NCI-H524 treated with DMSO at 0.1 percent for 48 hours (cell line): Measurements from ENCODE around the gene TINCR.

Experiments used
- DNase-seq: peaks from one replicate; lab custom pipeline; 2025; lab: John Stamatoyannopoulos, UW

Gene TINCR

DNA sequence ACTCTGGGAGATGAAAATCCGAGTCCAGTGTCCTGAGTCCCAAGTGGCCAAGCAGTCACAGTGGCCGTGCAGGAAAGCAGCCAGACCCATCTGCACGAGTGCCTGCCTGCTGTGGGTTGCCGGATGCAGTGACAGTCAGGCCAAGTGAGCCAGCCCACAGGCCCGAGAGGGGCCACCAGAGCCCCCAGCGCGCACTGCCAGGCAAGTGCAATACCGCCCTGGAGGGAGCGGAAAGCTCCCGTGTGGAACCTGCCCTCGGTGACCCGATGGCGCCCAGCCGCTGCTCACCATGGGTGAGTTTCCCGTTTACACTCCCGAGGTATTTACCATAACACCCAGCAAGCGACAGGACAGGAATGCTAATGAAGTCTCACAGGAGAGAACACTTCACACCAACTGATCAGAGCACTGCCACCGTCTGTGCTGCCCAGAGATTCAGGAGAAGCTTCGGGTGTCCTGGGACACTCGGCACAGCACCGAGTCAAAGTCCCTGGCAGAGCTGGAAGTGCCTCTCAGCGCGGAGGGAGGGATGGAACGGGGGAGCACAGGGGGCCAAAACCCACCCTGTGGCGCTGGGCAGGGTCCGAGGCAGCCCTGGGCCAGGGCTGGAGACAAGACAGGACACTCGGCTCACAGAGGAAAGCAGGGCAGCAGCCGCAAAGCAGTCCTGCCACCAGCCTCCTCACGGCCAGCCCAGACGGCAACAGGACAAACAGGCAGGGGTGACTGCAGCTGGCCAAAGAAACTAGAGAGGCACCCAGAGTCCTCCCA, 21.3 kb upstream of the TINCR start:
- no peak for DNase-seq

DNA sequence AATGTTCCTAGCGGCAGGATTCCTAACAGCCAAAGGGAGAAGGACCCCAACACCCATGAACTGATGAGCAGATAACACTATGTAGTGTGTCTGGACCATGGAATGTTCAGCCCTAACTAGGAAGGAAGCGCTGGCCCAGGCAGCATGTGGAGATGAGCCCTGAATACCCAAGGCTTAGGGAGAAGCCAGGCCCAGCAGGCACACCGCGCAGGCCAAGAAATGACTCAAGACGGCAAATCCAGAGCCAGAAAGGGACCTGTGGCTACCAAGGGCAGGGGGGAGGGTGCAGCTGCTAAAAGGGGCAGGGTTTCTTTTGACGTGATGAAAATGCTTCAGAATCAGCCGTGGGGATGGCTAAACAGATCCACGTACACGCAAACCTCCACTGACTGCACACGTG, 20.7 kb upstream of the TINCR start:
- DNase-seq: no peak

DNA sequence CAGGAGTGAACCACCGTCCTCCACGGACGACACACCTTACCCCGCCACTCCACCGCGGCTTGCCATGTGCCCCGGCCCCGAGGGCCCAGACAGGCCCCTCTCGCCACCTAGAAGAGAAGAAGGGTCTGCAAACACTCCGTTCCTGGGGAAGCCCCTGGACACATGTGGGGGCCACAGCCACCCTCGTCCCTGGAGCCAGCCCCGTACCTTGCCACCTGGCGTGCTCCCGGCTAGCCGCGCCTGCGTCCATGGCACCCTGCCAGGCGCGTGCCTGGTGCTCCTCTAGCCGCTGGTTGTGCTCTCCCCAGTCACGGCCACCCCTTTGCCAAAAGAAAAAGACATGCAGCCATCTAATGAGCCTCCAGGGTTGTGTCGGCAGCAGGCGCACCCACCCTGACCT, 19.9 kb upstream of the TINCR start:
- DNase-seq: no peak

DNA sequence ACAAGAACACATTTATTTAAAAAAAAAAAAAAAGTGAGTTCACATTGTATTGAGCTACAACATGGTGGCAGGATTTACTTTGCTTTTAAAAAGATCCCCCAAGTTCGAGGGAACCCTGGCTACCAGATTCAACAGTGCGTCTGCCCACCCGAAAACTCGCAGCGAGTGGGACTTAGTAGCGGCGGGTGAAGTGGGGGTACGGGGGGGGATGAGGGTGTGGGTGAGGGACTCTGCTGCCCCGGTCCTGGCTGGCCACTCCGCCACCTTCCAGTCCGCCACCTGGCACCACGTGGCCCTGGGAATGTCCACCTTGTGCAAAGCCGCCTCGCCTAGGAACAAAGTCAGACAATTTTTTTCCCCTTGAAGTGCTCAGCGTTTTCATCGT, 19.3 kb upstream of the TINCR start:
- DNase-seq: no peak

DNA sequence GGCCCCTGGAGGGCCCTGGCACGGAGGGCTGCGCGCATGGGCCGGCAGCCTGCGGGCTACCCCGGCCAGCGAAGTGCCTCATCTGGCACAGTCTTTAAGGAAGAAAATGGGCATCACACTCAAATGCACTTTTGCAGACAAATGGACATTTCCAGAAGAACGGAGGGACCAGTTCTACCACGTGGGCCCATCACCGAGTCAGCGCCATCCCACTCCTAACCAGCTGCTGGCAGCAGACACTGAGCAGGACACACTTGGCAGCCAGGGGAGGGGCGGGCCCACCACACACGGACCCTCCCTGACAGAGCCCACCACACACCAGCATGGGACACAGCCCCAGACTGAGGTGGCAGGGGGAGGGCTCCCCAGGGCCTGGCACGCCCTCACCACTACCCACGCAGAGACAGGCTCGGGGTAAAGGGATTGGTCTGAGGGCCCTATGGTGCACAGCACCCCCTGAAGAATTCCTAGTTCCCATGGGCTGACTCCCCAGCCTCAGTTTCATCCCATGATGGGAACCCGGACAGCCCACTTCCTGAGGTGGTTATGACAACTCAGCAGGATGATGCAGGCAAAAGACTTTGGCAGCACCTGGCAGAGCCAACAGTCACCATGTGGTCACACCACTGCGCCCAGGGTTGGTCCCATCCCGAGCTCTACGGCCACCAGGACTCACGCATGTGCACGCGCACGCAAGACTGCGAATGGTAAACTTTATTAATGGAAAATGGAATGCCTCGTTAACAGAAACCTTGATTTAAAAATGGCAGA, 18.7 kb upstream of the TINCR start:
- no peak for DNase-seq

DNA sequence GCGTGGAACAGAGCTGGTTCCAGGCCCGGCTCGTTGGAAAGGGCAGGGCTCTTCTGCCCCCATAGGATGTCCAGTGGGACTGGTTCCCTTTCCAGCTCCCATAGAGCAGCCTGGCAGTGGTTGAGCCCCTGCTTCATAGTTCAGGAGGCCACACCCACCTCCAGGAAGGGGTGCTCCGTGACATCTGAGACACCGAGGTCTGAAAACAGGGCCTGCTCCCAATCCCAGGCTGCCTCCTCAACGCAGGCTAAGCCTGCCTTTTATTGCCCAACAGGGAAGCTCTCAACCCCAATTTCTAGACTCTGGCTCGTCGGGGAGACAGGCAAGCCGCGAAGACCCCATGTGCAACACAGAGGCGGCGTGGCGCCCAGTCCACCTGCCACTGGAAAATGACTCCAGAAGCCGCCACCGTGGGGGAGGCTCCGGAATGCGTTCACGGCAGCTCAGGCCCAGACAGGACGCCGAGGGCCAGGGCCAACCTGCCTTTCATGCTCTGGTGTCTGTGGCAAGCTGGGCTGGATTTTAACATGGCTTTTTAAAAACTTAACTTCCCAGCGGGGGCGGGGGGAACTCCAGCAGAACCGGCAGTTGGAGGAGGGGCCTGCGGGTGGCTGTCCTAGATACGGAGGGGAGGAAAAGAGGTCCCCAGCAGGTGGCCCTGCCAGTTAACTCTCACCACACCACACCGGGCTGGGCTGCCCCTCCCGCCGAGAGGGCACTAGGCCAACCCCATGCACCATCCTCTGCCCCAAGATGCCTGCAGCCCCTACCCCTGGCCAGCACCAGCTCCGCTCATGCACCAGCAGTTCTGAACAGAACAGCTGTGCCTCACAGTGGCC, 17.9 kb upstream of the TINCR start:
- DNase-seq: no peak

DNA sequence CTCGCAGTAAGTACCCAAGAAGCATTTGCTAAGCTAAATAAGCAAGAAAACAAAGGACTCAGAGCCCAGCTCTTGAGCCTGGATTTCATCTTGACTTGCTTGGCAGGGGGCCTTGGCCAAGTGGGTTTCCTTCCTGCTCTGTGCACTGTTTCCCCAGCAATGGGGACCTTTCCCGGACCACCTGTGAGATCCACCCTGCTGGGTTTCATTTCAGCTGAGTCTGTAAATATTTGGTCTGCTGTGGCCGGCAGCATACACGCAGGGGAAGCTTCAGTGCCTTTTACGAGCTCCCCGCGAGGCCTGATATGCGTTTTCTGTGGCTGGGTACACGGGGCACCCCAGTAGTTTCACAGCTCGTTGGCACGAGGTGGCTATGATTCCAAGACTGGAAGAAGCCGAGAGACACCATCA, 12.4 kb upstream of the TINCR start:
- DNase-seq: no peak

DNA sequence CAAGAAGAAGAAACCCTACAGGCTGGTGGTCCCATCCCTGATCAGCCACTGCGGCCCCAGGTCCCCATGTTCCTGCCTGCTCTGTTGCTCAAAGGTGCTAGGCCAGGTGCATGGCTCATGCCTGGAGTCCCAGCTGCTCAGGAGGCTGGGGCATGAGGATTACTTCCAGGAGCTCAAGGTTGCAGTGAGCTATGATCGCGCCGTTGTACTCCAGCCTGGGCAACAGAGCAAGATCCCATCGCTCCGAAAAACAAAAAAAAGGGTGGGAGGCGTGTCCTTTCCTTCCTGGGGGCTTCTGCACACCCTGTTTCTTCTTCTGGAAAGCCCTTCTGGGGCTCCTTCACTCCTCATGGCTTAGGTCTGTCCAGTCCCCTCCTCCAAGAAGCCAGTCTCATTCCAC, 11.9 kb upstream of the TINCR start:
- DNase-seq: no peak

DNA sequence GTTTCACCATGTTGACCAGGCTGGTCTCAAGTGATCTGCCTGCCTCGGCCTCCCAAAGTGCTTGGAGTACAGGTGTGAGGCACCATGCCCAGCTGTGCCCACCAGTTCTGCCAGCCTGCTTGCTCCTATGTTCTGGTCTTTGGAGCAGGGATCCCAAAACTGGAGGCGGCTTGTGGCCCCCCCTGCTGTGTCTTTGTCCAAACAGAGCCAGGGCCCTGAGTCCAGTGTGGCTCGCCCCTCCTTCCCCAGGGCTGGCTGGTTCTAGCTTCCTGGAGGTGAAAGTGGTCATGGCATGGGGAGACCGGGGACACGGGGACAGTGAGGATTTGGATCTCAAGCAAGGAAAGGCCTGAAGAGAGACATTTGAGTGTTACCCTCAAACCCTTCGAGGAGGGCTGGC, 11.5 kb upstream of the TINCR start:
- DNase-seq: no peak

DNA sequence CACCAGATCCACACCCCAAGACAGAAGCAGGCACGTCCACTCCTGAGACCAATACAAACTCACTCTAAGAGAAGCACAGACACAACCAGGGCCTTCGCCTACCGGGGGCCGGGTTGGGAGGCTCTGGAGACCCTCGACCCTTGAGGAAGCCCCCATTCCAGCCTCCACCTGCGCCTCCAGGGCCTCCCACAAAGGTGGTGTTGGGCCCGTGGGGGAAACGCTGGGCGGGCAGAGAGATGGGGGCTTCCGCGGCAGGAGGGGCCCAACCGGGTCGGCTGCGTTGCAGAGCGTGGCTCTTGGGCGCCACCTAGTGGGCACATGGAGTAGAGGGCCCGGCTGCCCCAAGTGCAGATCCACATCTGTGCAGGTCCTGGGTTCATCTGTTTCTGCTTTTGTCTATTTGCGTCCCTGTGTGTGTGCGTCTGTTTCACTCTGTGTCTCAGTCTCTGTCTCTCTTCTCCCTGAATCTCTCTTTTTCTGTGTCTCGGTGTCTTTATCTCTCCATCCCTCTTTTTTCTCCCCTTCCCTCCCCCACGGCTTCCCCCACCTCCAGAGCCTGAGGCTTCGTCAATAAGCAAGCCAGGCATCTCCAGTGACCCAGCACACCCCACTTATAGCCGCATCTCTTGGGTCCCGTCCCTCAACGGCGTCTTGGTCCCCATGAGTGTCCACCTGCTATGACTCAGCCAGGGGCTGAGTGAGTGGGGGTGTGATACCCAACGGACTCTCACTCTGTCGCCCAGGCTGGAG, 10.5 kb upstream of the TINCR start:
- DNase-seq: no peak

DNA sequence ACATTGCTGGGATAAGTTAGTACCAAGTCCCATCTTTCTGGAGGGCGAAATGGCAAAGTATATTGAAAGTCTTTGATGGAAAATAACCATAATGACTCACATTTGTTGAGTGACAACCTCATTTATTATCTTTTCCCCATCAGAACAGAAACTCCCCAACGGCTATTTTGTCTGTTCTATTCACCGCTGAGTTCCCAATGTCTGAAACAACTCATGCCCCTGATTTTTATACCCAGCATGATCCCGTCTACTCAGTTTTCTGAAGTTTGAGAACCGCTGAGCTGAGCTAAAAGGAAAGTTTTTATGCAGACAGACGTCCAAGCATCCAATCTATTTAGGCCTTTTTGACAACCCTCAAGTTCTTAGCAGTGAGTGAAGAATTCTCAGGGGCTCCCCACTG, 7.8 kb upstream of the TINCR start:
- no peak for DNase-seq

DNA sequence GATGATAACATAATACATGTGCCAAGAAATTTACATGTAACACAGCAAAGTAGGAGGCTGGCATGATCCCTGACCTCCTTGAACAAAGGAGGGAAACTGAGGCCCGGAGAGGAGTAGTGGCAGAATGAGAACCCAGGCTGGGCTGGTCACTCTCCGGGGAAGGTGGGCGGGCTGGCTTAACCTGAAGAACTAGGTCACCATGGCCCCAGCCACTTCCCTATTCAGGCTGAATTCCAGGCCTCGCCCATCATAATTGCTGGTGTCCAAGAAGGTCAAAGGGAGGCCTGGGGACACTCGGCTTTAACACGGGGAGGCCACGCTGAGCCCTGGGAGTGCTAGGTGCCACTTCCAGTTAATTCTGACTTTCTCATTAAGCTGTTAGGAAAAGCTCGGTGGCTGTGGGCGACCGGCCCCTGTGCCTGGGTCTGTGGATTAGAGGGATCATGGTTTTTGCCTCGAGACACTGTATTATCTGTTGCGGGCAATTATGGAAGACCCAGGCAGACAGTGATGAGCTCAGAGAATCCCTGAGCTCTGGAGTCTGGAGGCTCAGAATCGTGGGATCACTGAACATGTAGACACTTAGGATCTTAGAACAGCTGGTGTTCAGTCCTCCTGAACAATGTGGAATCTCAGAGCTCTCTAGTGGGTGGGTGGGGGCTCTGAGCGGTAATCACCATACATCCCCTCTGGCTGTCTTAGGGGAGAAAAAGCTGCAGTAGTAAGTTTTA, 5.0 kb upstream of the TINCR start:
- no peak for DNase-seq

DNA sequence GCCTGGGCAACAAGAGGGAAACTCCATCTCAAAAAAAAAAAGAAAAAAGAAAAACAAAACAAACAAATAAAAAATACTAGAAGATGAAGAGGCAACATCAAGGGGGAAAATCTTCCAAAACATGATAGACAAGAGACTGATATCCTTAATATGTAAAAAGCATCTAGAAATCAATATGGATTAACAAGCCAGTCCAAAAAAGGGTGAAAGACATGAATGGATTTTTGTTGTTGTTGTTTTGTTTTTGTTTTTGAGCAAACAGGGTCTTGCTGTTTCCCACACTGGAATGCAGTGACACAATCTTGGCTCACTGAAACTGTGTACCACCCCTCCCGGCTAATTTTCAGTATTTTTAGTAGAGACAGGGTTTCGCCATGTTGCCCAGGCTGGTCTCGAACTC, 4.0 kb upstream of the TINCR start:
- no peak for DNase-seq

DNA sequence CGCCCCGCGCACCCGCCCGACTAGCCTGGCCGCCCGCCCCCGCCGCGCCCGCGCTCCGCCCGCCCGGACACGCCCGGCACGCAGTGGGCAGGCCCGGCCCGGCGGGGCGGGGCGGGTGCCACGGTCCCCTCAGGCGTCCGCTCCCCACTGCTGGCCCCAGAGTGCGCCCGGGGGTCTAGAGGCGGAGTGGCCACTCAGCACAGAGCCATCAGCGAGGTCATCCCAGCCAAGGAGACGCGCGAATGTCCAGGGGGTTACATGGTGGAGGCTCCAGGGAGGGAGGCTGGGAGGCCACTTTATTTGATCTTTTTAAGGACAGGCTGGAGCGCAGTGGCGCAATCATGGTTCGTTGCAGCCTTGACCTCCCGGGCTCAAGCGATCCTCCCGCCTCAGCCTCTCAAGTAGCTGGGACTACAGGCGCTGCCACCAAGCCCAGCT, 236 bp upstream of the TINCR start:
- no peak for DNase-seq

DNA sequence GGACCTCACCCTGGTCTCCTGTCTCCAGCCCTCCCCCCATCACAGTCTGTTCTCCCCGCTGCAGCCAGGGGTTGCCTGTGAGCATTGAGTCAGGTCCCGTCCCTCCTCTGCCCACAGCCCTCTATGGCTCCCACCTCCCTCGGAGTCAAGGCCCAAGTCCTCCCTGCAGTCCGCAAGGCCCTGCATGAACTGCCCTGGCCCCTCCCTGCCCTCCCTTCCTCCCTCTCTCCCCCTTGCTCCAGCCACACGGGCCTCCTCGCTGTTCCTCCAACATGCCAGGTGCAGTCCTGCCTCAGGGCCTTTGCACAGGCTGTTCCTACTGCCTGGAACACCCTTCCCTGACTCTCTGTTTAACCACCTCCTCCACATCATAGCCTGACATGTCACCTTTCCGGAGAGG, 2.8 kb downstream of the TINCR start:
- DNase-seq: no peak

DNA sequence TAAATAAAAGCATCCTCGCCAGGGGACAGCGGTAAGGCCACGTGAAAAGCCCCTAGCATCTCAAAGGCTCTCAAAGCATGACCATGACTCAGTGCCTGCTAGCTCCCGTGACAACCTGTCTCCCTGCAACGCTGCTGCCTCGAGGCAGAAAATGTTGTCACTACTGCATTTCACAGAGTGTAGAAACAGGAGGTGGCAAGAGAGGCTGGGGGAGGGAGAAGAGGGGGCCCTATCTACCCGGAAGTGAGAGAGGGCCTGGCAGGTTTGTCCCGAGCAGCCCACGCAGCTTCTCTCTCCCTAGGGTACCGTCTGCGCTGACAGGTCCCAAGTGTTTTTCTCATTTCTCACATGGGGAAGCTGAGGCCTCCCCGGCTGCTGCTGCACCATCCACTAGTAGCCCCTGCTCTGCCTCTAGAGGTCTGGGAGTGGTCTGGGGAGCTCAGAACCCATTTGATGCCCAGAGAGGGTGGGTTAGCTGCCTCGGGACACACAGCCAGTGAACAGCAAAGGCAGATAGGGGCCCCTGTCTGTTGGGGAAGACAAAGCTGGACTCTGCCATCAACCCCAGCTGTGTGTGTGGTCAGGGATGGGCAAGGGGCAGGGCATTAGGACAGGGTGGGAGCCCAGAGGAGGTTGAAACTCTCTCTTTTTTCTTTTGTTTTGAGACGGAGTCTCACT, 3.7 kb downstream of the TINCR start:
- DNase-seq: no peak

DNA sequence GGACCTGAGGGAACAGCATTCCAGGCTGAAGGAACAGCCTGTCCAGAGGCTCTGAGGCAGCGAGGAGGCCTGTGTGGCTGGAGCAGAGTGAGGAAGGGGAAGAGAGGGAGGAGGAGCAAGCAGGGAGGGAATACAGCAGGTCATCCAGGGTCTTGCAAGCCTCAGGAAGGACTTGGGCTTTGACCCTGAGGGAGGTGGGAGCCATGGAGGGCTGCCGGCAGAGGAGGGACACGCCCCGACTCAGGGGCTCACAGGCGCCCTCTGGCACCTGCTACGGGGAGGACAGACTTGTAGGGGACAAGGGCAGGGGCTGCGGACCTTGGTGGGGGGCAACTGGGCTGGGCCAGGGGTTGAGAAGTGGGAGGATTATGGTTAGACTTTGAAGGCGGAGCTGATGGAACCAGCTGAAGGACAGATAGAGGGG, 4.7 kb downstream of the TINCR start:
- DNase-seq: no peak

DNA sequence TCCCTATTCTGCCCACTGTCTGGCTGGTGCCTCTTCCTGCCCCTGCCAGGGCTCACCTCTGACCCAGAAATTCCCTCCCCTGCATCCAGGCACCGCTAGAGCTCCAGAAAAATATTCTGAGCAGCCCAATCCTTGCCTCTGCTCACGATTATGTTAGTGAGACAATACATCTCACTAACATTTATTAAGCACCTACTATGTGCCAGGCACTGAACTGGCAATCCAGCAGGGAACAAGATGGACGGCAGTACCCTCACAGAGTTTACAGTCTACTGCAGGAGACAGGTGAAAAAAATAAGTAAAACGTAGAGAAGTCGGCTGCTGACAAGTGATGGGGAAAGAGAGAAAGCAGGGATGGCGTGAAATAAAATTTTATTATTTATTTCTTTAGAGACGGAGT, 5.5 kb downstream of the TINCR start:
- no peak for DNase-seq

DNA sequence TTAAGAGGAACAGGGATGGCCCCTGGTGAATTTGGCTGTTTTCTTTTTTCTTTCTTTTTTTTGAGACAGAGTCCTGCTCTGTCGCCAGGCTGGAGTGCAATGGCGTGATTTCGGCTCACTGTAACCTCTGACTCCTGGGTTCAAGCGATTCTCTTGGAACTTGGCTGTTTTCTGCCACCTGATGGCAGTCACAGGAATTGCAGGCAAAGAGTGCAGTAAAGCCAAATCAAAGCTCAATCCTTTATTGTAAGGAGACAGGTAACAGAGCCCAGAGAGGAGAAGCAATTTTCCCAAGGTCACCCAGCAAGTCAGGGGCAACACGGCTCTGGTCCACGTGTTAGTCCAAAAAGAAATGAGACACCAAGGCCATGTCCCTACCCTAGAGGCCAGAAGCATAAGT, 6.2 kb downstream of the TINCR start:
- DNase-seq: no peak

DNA sequence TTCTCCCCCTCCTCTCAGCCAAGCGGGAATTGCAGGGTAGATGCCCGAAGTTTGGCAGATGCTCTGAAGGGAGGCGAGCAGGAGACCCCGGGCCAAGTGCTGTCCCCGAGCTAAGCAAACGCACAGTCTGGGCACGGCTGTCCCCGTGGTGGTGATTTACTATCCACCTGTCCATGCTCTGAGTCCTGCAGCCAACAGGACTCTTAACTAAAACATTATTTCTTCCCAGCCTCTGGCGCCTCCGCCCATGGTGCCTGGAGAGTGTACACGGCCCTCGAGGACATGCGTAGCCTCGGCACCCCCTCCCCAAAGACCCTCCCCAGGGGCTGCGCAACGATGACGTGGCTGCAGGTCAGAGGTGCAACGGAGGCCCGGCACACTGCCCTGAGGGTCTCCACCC, 7.6 kb downstream of the TINCR start:
- DNase-seq: no peak

DNA sequence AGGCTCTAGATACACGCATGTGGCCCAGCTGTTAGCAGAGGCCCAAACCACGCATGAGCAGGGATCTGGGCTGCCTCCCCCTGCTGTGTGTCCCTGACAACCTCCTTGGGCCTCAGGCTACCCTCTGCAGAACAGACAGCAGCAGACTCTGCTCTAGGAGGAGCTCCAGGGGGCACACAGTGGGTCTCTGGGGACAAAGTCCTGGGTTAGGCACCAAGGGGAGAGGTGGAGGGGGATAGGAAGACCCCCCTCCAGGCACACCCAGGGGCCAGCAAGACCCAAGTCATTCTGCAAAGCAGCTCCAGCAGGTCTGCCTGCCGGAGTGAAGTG, 8.0 kb downstream of the TINCR start:
- no peak for DNase-seq
